PC-9 (cell line): ENCODE measurements around the gene PTGDS. TPM values are rescaled to one million over a fixed set of nuclear protein-coding genes. Genes with fewer than 3 reads are reported as not detected.

Experiments used
- BruUV-seq: library from RNA; stranded (reverse); fragments of 400-500 nt; replicated peaks from 2 replicates; lab custom pipeline; 2021; lab: Mats Ljungman, UMichigan
- CTCF ChIA-PET: fragments of 300-600 bp; sonication (Branson Sonifier 250); formaldehyde crosslinking; loops from one replicate; lab custom pipeline; 2022; ENCODE audit warnings: antibody characterized with exemption; lab: Charles Lee
- POLR2A ChIA-PET: fragments of 300-600 bp; sonication (Branson Sonifier 250); formaldehyde crosslinking; loops from one replicate; lab custom pipeline; 2022; ENCODE audit warnings: antibody characterized with exemption; ENCODE audit not compliant: unreplicated experiment; lab: Charles Lee
- DNase-seq, 2 experiments: peaks; one replicate each; pipeline versions ENCODE4 v3.0.0 to v3.0.0-alpha.2; 2015 to 2022; ENCODE audit warnings: mixed read lengths in 1 of 2
- H2AFZ ChIP-seq: fragments of 200-600 bp; sonication (generic); 2 replicates; pipeline ENCODE4 v1.8.1; 2017; ENCODE audit warnings: antibody characterized with exemption
- H3F3A ChIP-seq: fragments of 200-600 bp; sonication (generic); 2 replicates; pipeline ENCODE4 v1.8.1; 2017; ENCODE audit warnings: antibody characterized with exemption, mild to moderate bottlenecking, low read depth; ENCODE audit not compliant: insufficient read depth
- H3K27ac ChIP-seq: fragments of 200-600 bp; sonication (generic); 2 replicates; pipeline ENCODE4 v1.6.1; 2016; ENCODE audit warnings: mixed run types
- H3K27me3 ChIP-seq: fragments of 200-600 bp; sonication (generic); 2 replicates; pipeline ENCODE4 v1.6.1; 2016; ENCODE audit warnings: low read depth, mixed run types; ENCODE audit not compliant: insufficient read depth
- H3K36me3 ChIP-seq: fragments of 200-600 bp; sonication (generic); 2 replicates; pipeline ENCODE4 v1.6.1; 2016; ENCODE audit warnings: low read depth, mixed run types
- H3K4me1 ChIP-seq: fragments of 200-600 bp; sonication (generic); replicated peaks from 2 replicates; pipeline ENCODE4 v1.6.1; 2016; ENCODE audit warnings: mixed run types; ENCODE audit not compliant: insufficient read depth
- H3K4me2 ChIP-seq: fragments of 200-600 bp; sonication (generic); 2 replicates; pipeline ENCODE4 v1.6.1; 2017; ENCODE audit warnings: mixed run types
- H3K4me3 ChIP-seq: fragments of 200-600 bp; sonication (generic); 2 replicates; pipeline ENCODE4 v1.6.1; 2016; ENCODE audit warnings: mixed run types
- H3K79me2 ChIP-seq: fragments of 200-600 bp; sonication (generic); 2 replicates; pipeline ENCODE4 v1.6.1; 2017; ENCODE audit warnings: low read depth, mixed run types
- H3K9me2 ChIP-seq: fragments of 200-600 bp; sonication (generic); 2 replicates; pipeline ENCODE4 v1.8.1; 2017; ENCODE audit warnings: mild to moderate bottlenecking; ENCODE audit not compliant: insufficient read depth
- H3K9me3 ChIP-seq: fragments of 200-600 bp; sonication (generic); 2 replicates; pipeline ENCODE4 v1.8.1; 2016; ENCODE audit warnings: low read depth; ENCODE audit not compliant: insufficient read depth
- H4K20me1 ChIP-seq: fragments of 200-600 bp; sonication (generic); 2 replicates; pipeline ENCODE4 v1.8.1; 2017; ENCODE audit not compliant: insufficient read depth
- EZH2 ChIP-seq: fragments of 200-600 bp; sonication (generic); IDR thresholded peaks from 2 replicates; pipeline ENCODE4 v1.8.0; 2017; ENCODE audit warnings: antibody characterized with exemption, low read depth
- intact Hi-C: fragments of 100-400 bp; cut with micrococcal nuclease; formaldehyde crosslinking; loops from one replicate; pipeline ENCODE4 v1.10.0; 2022; ENCODE audit not compliant: unreplicated experiment
- total RNA-seq: library from RNA; stranded (reverse); gene quantifications from 2 replicates; pipeline ENCODE4 v1.2.3, GENCODE V29; 2021
- TF ChIP-seq, protein P1 (sequence below): fragments of 200-600 bp; sonication (generic); conservative IDR thresholded peaks from 2 replicates; pipeline ENCODE4 v1.6.1; 2017; ENCODE audit warnings: mixed run types, antibody characterized with exemption, mild to moderate bottlenecking, moderate library complexity

The PTGDS gene
- total RNA-seq, 1 experiment from 2014 or later = 1.7 TPM

DNA sequence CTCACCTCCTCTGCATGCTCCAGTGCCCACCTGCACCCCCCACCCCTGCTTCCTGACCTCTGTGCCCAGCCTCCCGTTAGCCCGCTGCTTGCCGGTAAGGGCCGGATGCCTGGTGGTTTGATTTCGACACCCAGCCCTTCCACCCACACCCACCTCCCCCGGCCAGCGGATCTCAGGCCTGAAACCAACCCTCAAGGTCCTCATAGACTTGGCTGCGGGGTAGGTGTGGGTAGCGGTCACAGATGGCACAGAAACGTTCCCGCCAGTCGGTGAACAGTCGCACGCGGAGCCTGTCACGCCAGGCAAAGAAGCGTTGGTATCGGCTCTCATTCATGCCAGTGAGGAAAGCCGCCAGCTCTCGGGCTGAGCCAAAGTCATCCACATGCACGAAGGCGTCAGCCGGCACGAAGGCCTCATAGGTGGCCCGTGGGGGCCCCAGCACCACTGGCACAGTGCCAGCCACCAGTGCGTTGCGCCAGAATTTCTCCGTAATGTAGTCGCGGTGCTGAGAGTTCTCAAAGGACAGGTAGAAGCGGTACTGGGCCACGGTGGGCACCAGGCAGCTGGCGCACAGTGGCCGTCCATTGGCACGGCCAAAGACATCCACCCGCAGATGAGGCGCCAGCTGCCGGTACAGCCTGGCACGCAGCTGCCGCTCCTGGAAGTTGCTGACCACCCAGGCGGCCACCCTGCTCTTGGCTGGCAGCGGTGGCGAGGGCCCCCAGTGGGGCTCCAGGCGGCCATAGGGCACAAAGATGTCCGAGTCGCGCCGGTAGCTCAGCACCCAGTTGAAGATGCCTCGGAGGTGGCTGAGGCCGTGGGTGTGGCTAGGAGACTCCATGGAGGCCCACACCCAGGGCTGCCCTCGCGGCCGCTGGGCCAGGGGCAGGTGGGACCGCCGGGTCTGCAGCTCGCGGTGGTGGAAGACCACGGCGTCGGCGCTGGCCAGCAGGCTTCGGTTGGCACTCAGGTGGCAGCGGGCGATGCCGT lies 53.5 kb downstream of the PTGDS start:
- Histone ChIP-seq H4K20me1 (0 out of 2 replicates have a peak, but pooled peaks cover 4% of the 10 kb centered on the region), H3F3A (peaks cover 17% of the 10 kb centered on the region; the same call in 1 of the 2 replicates), H3K4me1 (peaks cover 17% of the 10 kb centered on the region), H3K4me2 (no peak overlapping the region), H3K9me2 (no peaks in the 10 kb centered on the region), H3K9me3 (no peaks in the 10 kb centered on the region), H3K4me3 (no peak overlapping the region), H3K27ac (no peak overlapping the region), H3K79me2 (no peaks in the 10 kb centered on the region), H3K36me3 (no peaks in the 10 kb centered on the region), H2AFZ (no peak overlapping the region), H3K27me3 (no peaks in the 10 kb centered on the region)
- intact Hi-C loops = no loop called here
- BruUV-seq = no TSS peak
- POLR2A ChIA-PET = no interaction called here
- no peak for TF ChIP-seq EZH2
- TF ChIP-seq, protein P1, sequence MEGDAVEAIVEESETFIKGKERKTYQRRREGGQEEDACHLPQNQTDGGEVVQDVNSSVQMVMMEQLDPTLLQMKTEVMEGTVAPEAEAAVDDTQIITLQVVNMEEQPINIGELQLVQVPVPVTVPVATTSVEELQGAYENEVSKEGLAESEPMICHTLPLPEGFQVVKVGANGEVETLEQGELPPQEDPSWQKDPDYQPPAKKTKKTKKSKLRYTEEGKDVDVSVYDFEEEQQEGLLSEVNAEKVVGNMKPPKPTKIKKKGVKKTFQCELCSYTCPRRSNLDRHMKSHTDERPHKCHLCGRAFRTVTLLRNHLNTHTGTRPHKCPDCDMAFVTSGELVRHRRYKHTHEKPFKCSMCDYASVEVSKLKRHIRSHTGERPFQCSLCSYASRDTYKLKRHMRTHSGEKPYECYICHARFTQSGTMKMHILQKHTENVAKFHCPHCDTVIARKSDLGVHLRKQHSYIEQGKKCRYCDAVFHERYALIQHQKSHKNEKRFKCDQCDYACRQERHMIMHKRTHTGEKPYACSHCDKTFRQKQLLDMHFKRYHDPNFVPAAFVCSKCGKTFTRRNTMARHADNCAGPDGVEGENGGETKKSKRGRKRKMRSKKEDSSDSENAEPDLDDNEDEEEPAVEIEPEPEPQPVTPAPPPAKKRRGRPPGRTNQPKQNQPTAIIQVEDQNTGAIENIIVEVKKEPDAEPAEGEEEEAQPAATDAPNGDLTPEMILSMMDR = no peak
- CTCF ChIA-PET = interaction anchor here (0.6 kb wide), 2 partner anchors 29 to 953 kb away, joined by 4 to 13 read pairs; no protein-coding TSS in a partner anchor
- no peak for DNase-seq

Other genes starting within 250 kb of the PTGDS start
- 0.94 and 2.2 TPM in 2 replicates for gene LCN10, start 234.6 kb upstream of the PTGDS start, total RNA-seq
- not detected in 2 replicates for gene LCN6, start 229.0 kb upstream of the PTGDS start, total RNA-seq
- gene LCN8, start 219.3 kb upstream of the PTGDS start, total RNA-seq = not detected in 2 replicates
- not detected in 2 replicates for gene LCN15, start 213.0 kb upstream of the PTGDS start, total RNA-seq
- gene TMEM141, start 186.2 kb upstream of the PTGDS start, total RNA-seq = 83.6 and 124 TPM in 2 replicates
- gene CCDC183, start 181.2 kb upstream of the PTGDS start, total RNA-seq = 3.6 and 5.3 TPM in 2 replicates
- 116 and 136 TPM in 2 replicates for gene RABL6, start 169.6 kb upstream of the PTGDS start, total RNA-seq
- 5.3 and 5.9 TPM in 2 replicates for gene AJM1, start 135.0 kb upstream of the PTGDS start, total RNA-seq
- 112 and 114 TPM in 2 replicates for gene PHPT1, start 128.1 kb upstream of the PTGDS start, total RNA-seq
- 9.2 and 11.6 TPM in 2 replicates for gene MAMDC4, start 125.2 kb upstream of the PTGDS start, total RNA-seq
- 275 and 338 TPM in 2 replicates for gene EDF1, start 111.2 kb upstream of the PTGDS start, total RNA-seq
- 42.7 and 48.0 TPM in 2 replicates for gene TRAF2, start 91.0 kb upstream of the PTGDS start, total RNA-seq
- gene FBXW5, start 32.8 kb upstream of the PTGDS start, total RNA-seq = 101 and 125 TPM in 2 replicates
- 2.3 and 4.4 TPM in 2 replicates for gene C8G, start 32.3 kb upstream of the PTGDS start, total RNA-seq
- 9.3 and 14.2 TPM in 2 replicates for gene LCN12, start 25.2 kb upstream of the PTGDS start, total RNA-seq
- 0.41 and 0.43 TPM in 2 replicates for gene LCNL1, start 5.5 kb downstream of the PTGDS start, total RNA-seq
- gene PAXX, start 14.9 kb downstream of the PTGDS start, total RNA-seq = 54.9 and 78.9 TPM in 2 replicates
- gene CLIC3, start 19.1 kb downstream of the PTGDS start, total RNA-seq = 24.1 and 39.7 TPM in 2 replicates
- 79.2 and 115 TPM in 2 replicates for gene ABCA2, start 50.7 kb downstream of the PTGDS start, total RNA-seq
- not detected in 2 replicates for gene FUT7, start 54.6 kb downstream of the PTGDS start, total RNA-seq
- gene NPDC1, start 68.7 kb downstream of the PTGDS start, total RNA-seq = 89.8 and 137 TPM in 2 replicates
- gene ENTPD2, start 76.6 kb downstream of the PTGDS start, total RNA-seq = 9.0 and 14.1 TPM in 2 replicates
- gene SAPCD2, start 93.1 kb downstream of the PTGDS start, total RNA-seq = 46.9 and 50.3 TPM in 2 replicates
- gene UAP1L1, start 100.0 kb downstream of the PTGDS start, total RNA-seq = 9.9 and 14.7 TPM in 2 replicates
- gene MAN1B1, start 109.5 kb downstream of the PTGDS start, total RNA-seq = 79.3 and 107 TPM in 2 replicates
- 104 and 126 TPM in 2 replicates for gene DPP7, start 137.2 kb downstream of the PTGDS start, total RNA-seq
- 0.10 TPM in 1 of 2 replicates, not detected in the other for gene GRIN1, start 161.7 kb downstream of the PTGDS start, total RNA-seq
- gene LRRC26, start 192.5 kb downstream of the PTGDS start, total RNA-seq = 2.3 and 2.5 TPM in 2 replicates
- gene TMEM210, start 194.6 kb downstream of the PTGDS start, total RNA-seq = 0.74 and 1.5 TPM in 2 replicates
- 92.1 and 95.4 TPM in 2 replicates for gene ANAPC2, start 211.1 kb downstream of the PTGDS start, total RNA-seq
- 98.7 and 109 TPM in 2 replicates for gene SSNA1, start 211.2 kb downstream of the PTGDS start, total RNA-seq
- gene TPRN, start 223.2 kb downstream of the PTGDS start, total RNA-seq = 61.0 and 61.8 TPM in 2 replicates
- gene TMEM203, start 228.1 kb downstream of the PTGDS start, total RNA-seq = 43.3 and 45.5 TPM in 2 replicates
- 27.7 and 28.8 TPM in 2 replicates for gene NDOR1, start 228.2 kb downstream of the PTGDS start, total RNA-seq
- 31.3 and 38.0 TPM in 2 replicates for gene RNF208, start 244.7 kb downstream of the PTGDS start, total RNA-seq
- gene CYSRT1, start 247.7 kb downstream of the PTGDS start, total RNA-seq = 9.0 and 15.2 TPM in 2 replicates
- gene RNF224, start 250.0 kb downstream of the PTGDS start, total RNA-seq = 3.9 and 4.7 TPM in 2 replicates